Keratinocyte (primary cell): ENCODE data around the gene KLHL29. TPM values are rescaled to one million over a fixed set of nuclear protein-coding genes. Genes with fewer than 3 reads are reported as not detected.

Source experiments
- DNase-seq: peaks from one replicate; pipeline ENCODE4 v3.0.0-alpha.2; 2011; ENCODE audit warnings: low read depth, missing footprints, low spot score
- FAIRE-seq: peaks from 2 replicates; lab custom pipeline; 2011; peaks lifted over from hg19 to GRCh38; lab: Jason Lieb, UNC
- H2AFZ ChIP-seq: 2 replicates; pipeline ENCODE4 v1.6.0; 2012; ENCODE audit warnings: low read length, control low read depth, inconsistent platforms; ENCODE audit not compliant: control insufficient read depth
- H3K27ac ChIP-seq: 2 replicates; pipeline ENCODE4 v1.5.1; 2011; ENCODE audit warnings: low read length; ENCODE audit not compliant: control insufficient read depth, insufficient read depth
- H3K27me3 ChIP-seq: 3 replicates; pipeline ENCODE4 v1.6.0; 2011; ENCODE audit warnings: low read length; ENCODE audit not compliant: control insufficient read depth, insufficient read depth; ENCODE audit errors: extremely low read depth
- H3K36me3 ChIP-seq, 2 experiments: 2 replicates in 1 of 2; 3 replicates in 1 of 2; pipeline ENCODE4 v1.5.1; 2011; ENCODE audit warnings: low read length in 2 of 2, mild to moderate bottlenecking in 1 of 2; ENCODE audit not compliant: control insufficient read depth in 2 of 2, insufficient read depth in 2 of 2; ENCODE audit errors: extremely low read depth in 1 of 2
- H3K4me1 ChIP-seq: 3 replicates; pipeline ENCODE4 v1.5.1; 2011; ENCODE audit warnings: low read length; ENCODE audit not compliant: control insufficient read depth, insufficient read depth; ENCODE audit errors: extremely low read depth
- H3K4me2 ChIP-seq: 3 replicates; pipeline ENCODE4 v1.6.0; 2011; ENCODE audit warnings: low read depth, low read length; ENCODE audit not compliant: control insufficient read depth, insufficient read depth; ENCODE audit errors: extremely low read depth
- H3K4me3 ChIP-seq, 3 experiments: fragments of 200-600 bp in 1 of 3; sonication (generic) in 1 of 3; 2 replicates in 2 of 3; 3 replicates in 1 of 3; pipeline ENCODE4 v1.5.1; 2011 to 2016; ENCODE audit warnings: low read length in 3 of 3, mild to moderate bottlenecking in 3 of 3, control low read depth in 2 of 3, inconsistent platforms in 1 of 3, low read depth in 1 of 3, mixed read lengths in 1 of 3, mixed run types in 1 of 3, moderate library complexity in 1 of 3; ENCODE audit not compliant: control insufficient read depth in 2 of 3, insufficient read depth in 2 of 3; ENCODE audit errors: extremely low read depth in 1 of 3
- H3K79me2 ChIP-seq: 2 replicates; pipeline ENCODE4 v1.6.0; 2012; ENCODE audit warnings: low read length; ENCODE audit not compliant: control insufficient read depth, insufficient read depth
- H3K9ac ChIP-seq: 3 replicates; pipeline ENCODE4 v1.6.0; 2011; ENCODE audit warnings: low read length; ENCODE audit not compliant: control insufficient read depth, insufficient read depth; ENCODE audit errors: extremely low read depth
- H3K9me1 ChIP-seq: 3 replicates; pipeline ENCODE4 v1.6.0; 2011; ENCODE audit warnings: low read length; ENCODE audit not compliant: control insufficient read depth, insufficient read depth; ENCODE audit errors: extremely low read depth
- H3K9me3 ChIP-seq: 2 replicates; pipeline ENCODE4 v1.5.1; 2012; ENCODE audit warnings: low read depth, low read length; ENCODE audit not compliant: control insufficient read depth
- H4K20me1 ChIP-seq: 3 replicates; pipeline ENCODE4 v1.6.0; 2011; ENCODE audit warnings: low read length; ENCODE audit not compliant: control insufficient read depth, insufficient read depth; ENCODE audit errors: extremely low read depth
- EZH2 ChIP-seq: IDR thresholded peaks from one replicate; pipeline ENCODE4 v1.6.1; 2012; ENCODE audit warnings: inconsistent platforms, mild to moderate bottlenecking, low read length, moderate library complexity
- dilution Hi-C: fragments of 300-500 bp; cut with MboI; formaldehyde crosslinking; loops from one replicate; pipeline ENCODE4 v1.7.0; 2020; ENCODE audit warnings: low sequenced_read_pairs; ENCODE audit not compliant: extremely low pct_ligation_motif_present
- polyA plus RNA-seq, 5 experiments: library from polyadenylated mRNA; depleted of rRNA in 3 of 5; stranded (reverse) in 3 of 5; stranded (forward) in 1 of 5; unstranded in 1 of 5; fragments of >200 nt; gene quantifications; 1 replicate in 1 of 5; 2 replicates in 3 of 5; 3 replicates in 1 of 5; pipeline versions ENCODE4 v1.2.1 to v1.2.3, GENCODE V29; 2011 to 2012; ENCODE audit warnings: missing spikeins in 2 of 5, low read depth in 1 of 5, low replicate concordance in 1 of 5
- TF ChIP-seq, protein P1 (sequence below), 3 experiments: IDR thresholded peaks in 1 of 3; conservative IDR thresholded peaks in 1 of 3; optimal IDR thresholded peaks in 1 of 3; 2 replicates in 2 of 3; 3 replicates in 1 of 3; pipeline versions ENCODE3 to v1.5.1; 2011; ENCODE audit warnings: low read length in 3 of 3, mild to moderate bottlenecking in 3 of 3, moderate library complexity in 2 of 3, control low read depth in 1 of 3, inconsistent platforms in 1 of 3; ENCODE audit not compliant: insufficient read depth in 2 of 3; ENCODE audit errors: extremely low read depth in 1 of 3

The KLHL29 gene
- polyA plus RNA-seq, 1 donor (not counting 4 experiments of a cell fraction or from before 2014, with no cell fraction given), result 4.7 TPM

DNA sequence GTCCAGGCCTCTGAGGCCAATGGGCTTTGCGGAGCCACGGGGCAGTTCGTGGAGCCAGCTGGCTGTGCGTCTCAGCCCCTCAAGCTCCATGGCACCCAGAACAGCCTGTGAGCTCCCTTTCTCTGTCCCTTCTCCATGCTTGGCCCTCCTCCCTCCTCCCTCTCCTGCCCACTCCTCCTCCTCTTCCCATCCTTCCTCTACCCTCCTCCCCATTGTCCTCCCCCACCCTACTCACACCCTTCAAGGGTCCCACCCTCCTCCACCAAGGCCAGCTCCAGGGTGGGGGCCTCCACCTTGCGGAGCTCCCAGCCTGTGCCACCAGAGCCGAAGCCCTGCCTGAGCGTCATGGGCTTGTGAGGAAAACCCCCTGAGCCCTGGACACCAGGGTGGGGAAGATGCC, 273.0 kb downstream of the KLHL29 start:
- H3K27me3 ChIP-seq, result peaks cover 4% of the 10 kb centered on the region
- DNase-seq, result no peak
- no peak overlapping the region for H2AFZ ChIP-seq
- H4K20me1 ChIP-seq, result no peaks in the 10 kb centered on the region
- H3K4me1 ChIP-seq, result peaks cover 13% of the 10 kb centered on the region
- no peak overlapping the region for H3K27ac ChIP-seq
- no peaks in the 10 kb centered on the region for H3K9me1 ChIP-seq
- H3K36me3 ChIP-seq, result no peaks in the 10 kb centered on the region
- dilution Hi-C loops, result no loop called here
- H3K4me3 ChIP-seq, result no peak overlapping the region
- H3K79me2 ChIP-seq, result no peaks in the 10 kb centered on the region
- no peak for TF ChIP-seq EZH2
- FAIRE-seq, result no peak
- no peaks in the 10 kb centered on the region for H3K9me3 ChIP-seq
- no peak overlapping the region for H3K4me2 ChIP-seq
- H3K9ac ChIP-seq, result no peak overlapping the region

DNA sequence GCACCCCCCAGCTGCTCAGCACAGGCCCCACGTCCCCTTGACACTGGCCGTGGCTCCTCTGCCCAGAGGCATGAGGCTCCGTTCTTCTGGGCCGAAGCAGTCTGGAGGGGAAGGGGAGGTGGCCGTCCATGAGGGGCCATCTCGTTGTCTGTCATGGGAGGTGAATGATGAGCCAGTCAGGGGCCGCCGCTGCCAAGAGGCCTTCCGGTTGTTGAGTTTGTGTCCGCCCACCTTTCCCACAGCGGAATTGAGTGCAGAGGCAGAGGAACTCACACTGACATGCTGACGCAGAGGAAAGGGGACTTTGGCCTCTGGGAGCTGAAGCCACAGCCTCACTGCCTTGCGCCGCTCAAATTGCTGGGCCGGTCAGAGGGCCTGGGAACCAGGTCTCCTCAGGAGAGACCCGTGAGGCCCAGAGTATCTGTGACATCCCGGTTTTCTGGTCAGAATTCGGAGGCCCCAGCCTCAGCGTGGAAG, 273.5 kb downstream of the KLHL29 start:
- DNase-seq (no peak), FAIRE-seq (no peak)
- Histone ChIP-seq H3K9ac (no peak overlapping the region), H3K27ac (no peak overlapping the region), H3K9me1 (no peaks in the 10 kb centered on the region), H3K4me3 (no peak overlapping the region), H3K9me3 (no peaks in the 10 kb centered on the region), H3K27me3 (peaks cover 6% of the 10 kb centered on the region), H3K79me2 (no peaks in the 10 kb centered on the region), H3K4me1 (peaks cover 14% of the 10 kb centered on the region), H4K20me1 (no peaks in the 10 kb centered on the region), H3K4me2 (no peak overlapping the region), H2AFZ (no peak overlapping the region), H3K36me3 (no peaks in the 10 kb centered on the region)
- TF ChIP-seq, protein P1, sequence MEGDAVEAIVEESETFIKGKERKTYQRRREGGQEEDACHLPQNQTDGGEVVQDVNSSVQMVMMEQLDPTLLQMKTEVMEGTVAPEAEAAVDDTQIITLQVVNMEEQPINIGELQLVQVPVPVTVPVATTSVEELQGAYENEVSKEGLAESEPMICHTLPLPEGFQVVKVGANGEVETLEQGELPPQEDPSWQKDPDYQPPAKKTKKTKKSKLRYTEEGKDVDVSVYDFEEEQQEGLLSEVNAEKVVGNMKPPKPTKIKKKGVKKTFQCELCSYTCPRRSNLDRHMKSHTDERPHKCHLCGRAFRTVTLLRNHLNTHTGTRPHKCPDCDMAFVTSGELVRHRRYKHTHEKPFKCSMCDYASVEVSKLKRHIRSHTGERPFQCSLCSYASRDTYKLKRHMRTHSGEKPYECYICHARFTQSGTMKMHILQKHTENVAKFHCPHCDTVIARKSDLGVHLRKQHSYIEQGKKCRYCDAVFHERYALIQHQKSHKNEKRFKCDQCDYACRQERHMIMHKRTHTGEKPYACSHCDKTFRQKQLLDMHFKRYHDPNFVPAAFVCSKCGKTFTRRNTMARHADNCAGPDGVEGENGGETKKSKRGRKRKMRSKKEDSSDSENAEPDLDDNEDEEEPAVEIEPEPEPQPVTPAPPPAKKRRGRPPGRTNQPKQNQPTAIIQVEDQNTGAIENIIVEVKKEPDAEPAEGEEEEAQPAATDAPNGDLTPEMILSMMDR (optimal IDR thresholded peaks at IDR 0.05 in 1 of 3, IDR thresholded peaks at IDR 0.05 in 1 of 3, conservative IDR thresholded peaks at IDR 0.05 in 1 of 3; ENCODE audit: extremely low read depth in 1 of 3, insufficient read depth in 2 of 3, low read length in 3 of 3), result no peak
- no peak for TF ChIP-seq EZH2
- dilution Hi-C loops, result no loop called here

DNA sequence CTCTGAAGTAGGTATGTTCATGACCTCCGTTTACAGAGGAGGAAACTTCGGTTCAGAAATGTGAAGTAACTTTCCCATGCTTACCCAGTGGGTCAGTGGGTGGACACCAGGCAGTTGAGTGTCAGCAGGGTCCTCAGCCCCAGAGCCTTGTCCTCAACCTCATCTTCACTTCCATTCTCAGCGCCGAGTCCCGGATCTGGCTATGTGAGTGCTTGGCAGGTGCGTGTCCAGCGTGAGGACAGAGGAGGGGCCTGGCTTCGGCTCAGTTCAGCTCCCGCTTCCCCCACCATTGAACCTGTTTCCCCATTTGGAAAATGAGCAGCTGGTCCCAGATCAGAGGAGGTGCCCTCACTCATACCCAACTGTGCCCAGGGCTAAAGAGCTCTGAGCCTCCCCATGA, 274.3 kb downstream of the KLHL29 start:
- Histone ChIP-seq H3K79me2 (no peaks in the 10 kb centered on the region), H3K9ac (no peak overlapping the region), H3K36me3 (no peaks in the 10 kb centered on the region), H3K4me3 (no peak overlapping the region), H3K4me2 (no peak overlapping the region), H3K9me3 (no peaks in the 10 kb centered on the region), H4K20me1 (no peaks in the 10 kb centered on the region), H3K4me1 (peaks cover 14% of the 10 kb centered on the region), H2AFZ (no peak overlapping the region), H3K27ac (no peak overlapping the region), H3K9me1 (no peaks in the 10 kb centered on the region), H3K27me3 (peaks cover 10% of the 10 kb centered on the region)
- TF ChIP-seq, protein P1 (optimal IDR thresholded peaks at IDR 0.05 in 1 of 3, IDR thresholded peaks at IDR 0.05 in 1 of 3, conservative IDR thresholded peaks at IDR 0.05 in 1 of 3; ENCODE audit: extremely low read depth in 1 of 3, insufficient read depth in 2 of 3, low read length in 3 of 3), result no peak
- dilution Hi-C loops, result no loop called here
- no peak for FAIRE-seq
- no peak for DNase-seq
